ENCODE measurements around the gene UNC5C.

The UNC5C gene

GRCh38 chr4:95549246-95550114 lies 707 bp upstream of the UNC5C start:
- Histone ChIP-seq H2AFZ (ENCODE audit: low read depth) (peak overlapping the region; percentile 97), H4K20me1 (ENCODE audit: insufficient read depth) (no peaks in the 10 kb centered on the region), H3K4me2 (peak overlapping the region; percentile 46), H3K79me2 (ENCODE audit: insufficient read depth, low read depth) (no peaks in the 10 kb centered on the region), H3K9ac (peak overlapping the region; percentile 76), H3K27ac (peak overlapping the region; percentile 55), H3K4me1 (ENCODE audit: low read depth, poor library complexity, severe bottlenecking) (peaks cover 32% of the 10 kb centered on the region), H3K36me3 (ENCODE audit: insufficient read depth) (no peaks in the 10 kb centered on the region), H3K4me3 (IDR thresholded peaks at IDR 0.05; ENCODE audit: insufficient read depth, low read depth, low read length) (no peak overlapping the region), H3K27me3 (ENCODE audit: insufficient read depth, low read depth) (no peaks in the 10 kb centered on the region)
- 0 out of 2 replicates have a peak, but pooled peaks have one; percentile 14 for TF ChIP-seq CTCF (conservative IDR thresholded peaks at IDR 0.05; ENCODE audit: low read depth, low read length)

- Histone ChIP-seq H3K4me3 (IDR thresholded peaks at IDR 0.05; ENCODE audit: insufficient read depth, low read depth, low read length) (no peak overlapping the region), H3K27ac (no peak overlapping the region), H3K36me3 (ENCODE audit: insufficient read depth) (no peaks in the 10 kb centered on the region), H3K4me1 (ENCODE audit: low read depth, poor library complexity, severe bottlenecking) (peaks cover 47% of the 10 kb centered on the region), H3K4me2 (no peak overlapping the region), H2AFZ (ENCODE audit: low read depth) (no peak overlapping the region), H3K27me3 (ENCODE audit: insufficient read depth, low read depth) (no peaks in the 10 kb centered on the region), H3K9ac (no peak overlapping the region), H4K20me1 (ENCODE audit: insufficient read depth) (no peaks in the 10 kb centered on the region), H3K79me2 (ENCODE audit: insufficient read depth, low read depth) (no peaks in the 10 kb centered on the region)
- TF ChIP-seq CTCF (conservative IDR thresholded peaks at IDR 0.05; ENCODE audit: low read depth, low read length): no peak
Measured at GRCh38 chr4:95547715-95548471, 880 bp downstream of the UNC5C start.

- TF ChIP-seq CTCF (conservative IDR thresholded peaks at IDR 0.05; ENCODE audit: low read depth, low read length): no peak
- no peak overlapping the region for H3K4me3 ChIP-seq (IDR thresholded peaks at IDR 0.05; ENCODE audit: insufficient read depth, low read depth, low read length)
- no peaks in the 10 kb centered on the region for H3K27me3 ChIP-seq (ENCODE audit: insufficient read depth, low read depth)
Measured at GRCh38 chr4:95546866-95547714, 1.7 kb downstream of the UNC5C start.

GRCh38 chr4:95546221-95546620 lies 2.6 kb downstream of the UNC5C start:
- no peak overlapping the region for H3K9ac ChIP-seq
- H3K4me1 ChIP-seq (ENCODE audit: low read depth, poor library complexity, severe bottlenecking): peaks cover 58% of the 10 kb centered on the region
- H2AFZ ChIP-seq (ENCODE audit: low read depth): no peak overlapping the region
- no peaks in the 10 kb centered on the region for H3K27me3 ChIP-seq (ENCODE audit: insufficient read depth, low read depth)
- no peaks in the 10 kb centered on the region for H4K20me1 ChIP-seq (ENCODE audit: insufficient read depth)
- no peak overlapping the region for H3K4me2 ChIP-seq
- H3K27ac ChIP-seq: no peak overlapping the region
- no peaks in the 10 kb centered on the region for H3K36me3 ChIP-seq (ENCODE audit: insufficient read depth)
- H3K4me3 ChIP-seq (IDR thresholded peaks at IDR 0.05; ENCODE audit: insufficient read depth, low read depth, low read length): no peak overlapping the region
- no peak for TF ChIP-seq CTCF (conservative IDR thresholded peaks at IDR 0.05; ENCODE audit: low read depth, low read length)
- no peaks in the 10 kb centered on the region for H3K79me2 ChIP-seq (ENCODE audit: insufficient read depth, low read depth)

More at GRCh38 chr4:95546866-95547714, 1.7 kb downstream of the UNC5C start:
- H3K79me2 ChIP-seq (ENCODE audit: insufficient read depth, low read depth): no peaks in the 10 kb centered on the region
- no peak overlapping the region for H3K27ac ChIP-seq
- no peaks in the 10 kb centered on the region for H3K36me3 ChIP-seq (ENCODE audit: insufficient read depth)
- H3K4me2 ChIP-seq: no peak overlapping the region
- H2AFZ ChIP-seq (ENCODE audit: low read depth): no peak overlapping the region
- H4K20me1 ChIP-seq (ENCODE audit: insufficient read depth): no peaks in the 10 kb centered on the region
- peaks cover 55% of the 10 kb centered on the region for H3K4me1 ChIP-seq (ENCODE audit: low read depth, poor library complexity, severe bottlenecking)
- no peak overlapping the region for H3K9ac ChIP-seq
